Measurements from ENCODE around the gene CMKLR1.

Gene CMKLR1

DNA sequence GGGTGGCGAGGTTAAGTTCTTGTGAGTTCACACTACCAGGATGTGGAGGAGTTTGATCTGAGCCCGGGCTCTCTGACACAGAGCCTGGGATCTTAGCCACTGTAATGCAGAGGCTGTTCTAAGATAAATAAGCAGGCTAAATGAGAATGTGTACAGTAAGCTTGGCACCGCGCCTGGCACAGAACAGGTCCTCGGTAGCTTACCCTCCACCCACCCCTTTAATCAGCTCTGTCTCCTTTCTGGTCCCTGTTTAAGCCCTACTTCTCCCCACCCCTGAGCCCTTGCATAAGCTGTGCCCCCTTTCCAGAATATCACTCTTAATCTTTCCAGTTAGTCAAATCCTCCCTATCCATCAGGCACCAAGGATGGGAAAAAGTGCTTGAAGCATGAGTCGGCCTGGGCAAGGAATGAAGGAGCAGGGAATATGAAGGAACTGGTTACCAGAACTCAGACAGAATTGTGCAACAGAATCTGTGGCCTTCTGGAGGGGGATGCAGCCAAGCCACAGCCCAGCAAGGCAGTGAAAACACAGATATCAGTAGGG, 32.8 kb upstream of the CMKLR1 start:
- no peak overlapping the region for H3K27ac ChIP-seq
- POLR2A ChIA-PET (ENCODE audit: low non-redundant PET) = no interaction called here
- no peak for DNase-seq (ENCODE audit: low spot score)
- TF ChIP-seq, protein P1, sequence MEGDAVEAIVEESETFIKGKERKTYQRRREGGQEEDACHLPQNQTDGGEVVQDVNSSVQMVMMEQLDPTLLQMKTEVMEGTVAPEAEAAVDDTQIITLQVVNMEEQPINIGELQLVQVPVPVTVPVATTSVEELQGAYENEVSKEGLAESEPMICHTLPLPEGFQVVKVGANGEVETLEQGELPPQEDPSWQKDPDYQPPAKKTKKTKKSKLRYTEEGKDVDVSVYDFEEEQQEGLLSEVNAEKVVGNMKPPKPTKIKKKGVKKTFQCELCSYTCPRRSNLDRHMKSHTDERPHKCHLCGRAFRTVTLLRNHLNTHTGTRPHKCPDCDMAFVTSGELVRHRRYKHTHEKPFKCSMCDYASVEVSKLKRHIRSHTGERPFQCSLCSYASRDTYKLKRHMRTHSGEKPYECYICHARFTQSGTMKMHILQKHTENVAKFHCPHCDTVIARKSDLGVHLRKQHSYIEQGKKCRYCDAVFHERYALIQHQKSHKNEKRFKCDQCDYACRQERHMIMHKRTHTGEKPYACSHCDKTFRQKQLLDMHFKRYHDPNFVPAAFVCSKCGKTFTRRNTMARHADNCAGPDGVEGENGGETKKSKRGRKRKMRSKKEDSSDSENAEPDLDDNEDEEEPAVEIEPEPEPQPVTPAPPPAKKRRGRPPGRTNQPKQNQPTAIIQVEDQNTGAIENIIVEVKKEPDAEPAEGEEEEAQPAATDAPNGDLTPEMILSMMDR (conservative IDR thresholded peaks at IDR 0.05; ENCODE audit: low read depth) = no peak
- CTCF ChIA-PET = interaction anchor here (0.6 kb wide), 1 partner anchor 386 kb away, joined by 5 read pairs; no protein-coding TSS in a partner anchor

- CTCF ChIA-PET = no interaction called here
- no peak overlapping the region for H3K27ac ChIP-seq
- TF ChIP-seq, protein P1 (conservative IDR thresholded peaks at IDR 0.05; ENCODE audit: low read depth) = no peak
- POLR2A ChIA-PET (ENCODE audit: low non-redundant PET) = no interaction called here
- no peak for DNase-seq (ENCODE audit: low spot score)
Observed at GRCh38 chr12:108370415-108370814, 31.3 kb upstream of the CMKLR1 start.

- ChIA-PET CTCF (no interaction called here), POLR2A (ENCODE audit: low non-redundant PET) (no interaction called here)
- TF ChIP-seq, protein P1 (conservative IDR thresholded peaks at IDR 0.05; ENCODE audit: low read depth) = no peak
- DNase-seq (ENCODE audit: low spot score) = no peak
- no peak overlapping the region for H3K27ac ChIP-seq
Observed at GRCh38 chr12:108369736-108370396, 30.8 kb upstream of the CMKLR1 start.

GRCh38 chr12:108368089-108368488, 29.0 kb upstream of the CMKLR1 start:
- ChIA-PET POLR2A (ENCODE audit: low non-redundant PET) (no interaction called here), CTCF (no interaction called here)
- DNase-seq (ENCODE audit: low spot score) = no peak
- TF ChIP-seq, protein P1 (conservative IDR thresholded peaks at IDR 0.05; ENCODE audit: low read depth) = no peak
- no peak overlapping the region for H3K27ac ChIP-seq

GRCh38 chr12:108367436-108367835, 28.3 kb upstream of the CMKLR1 start:
- DNase-seq (ENCODE audit: low spot score) = no peak
- TF ChIP-seq, protein P1 (conservative IDR thresholded peaks at IDR 0.05; ENCODE audit: low read depth) = no peak

DNA sequence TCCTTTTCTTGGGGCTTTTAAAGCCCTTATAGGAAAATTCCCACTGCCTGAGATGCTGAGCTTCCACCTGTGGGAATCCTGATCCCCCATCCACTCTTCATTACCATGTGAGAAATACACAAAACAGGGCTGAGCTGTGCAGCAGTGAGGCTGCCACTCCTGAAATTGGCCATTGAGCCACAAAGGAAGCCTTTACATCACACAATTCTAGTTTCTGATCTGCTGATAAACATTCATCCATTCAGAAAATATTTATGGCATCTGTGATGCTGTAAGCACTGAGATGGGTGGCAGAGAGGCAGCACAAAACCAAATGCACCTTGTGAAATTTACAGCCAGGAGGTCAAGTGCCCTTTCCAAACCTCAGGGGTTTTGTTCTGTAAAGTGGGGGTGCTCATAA, 26.2 kb upstream of the CMKLR1 start:
- DNase-seq (ENCODE audit: low spot score) = no peak
- ChIA-PET POLR2A (ENCODE audit: low non-redundant PET) (no interaction called here), CTCF (no interaction called here)
- TF ChIP-seq, protein P1 (conservative IDR thresholded peaks at IDR 0.05; ENCODE audit: low read depth) = no peak
- H3K27ac ChIP-seq = no peak overlapping the region

More at GRCh38 chr12:108367436-108367835, 28.3 kb upstream of the CMKLR1 start:
- ChIA-PET POLR2A (ENCODE audit: low non-redundant PET) (no interaction called here), CTCF (no interaction called here)
- H3K27ac ChIP-seq = no peak overlapping the region
